Fibroblast of skin of left quadriceps (primary cell): Measurements from ENCODE around the gene ARHGEF9.
A peak's percentile ranks its signal among the peaks of the same experiment; 100 is the strongest.
"Not testable (repeated sequence)": the region's sequence is repeated elsewhere in the genome, so short reads cannot be mapped to it uniquely, and the experiment has no call there.

ENCODE experiments used
- DNase-seq, 2 experiments: peaks; one replicate each; pipeline ENCODE4 v3.0.0-alpha.2; 2013; ENCODE audit warnings: low read depth in 2 of 2

The ARHGEF9 gene

GRCh38 chrX:63784902-63785707 lies at the start of gene ARHGEF9:
Gene ARHGEF9, minus strand, starts transcription at chrX:63785214. Its CDS starts 69 bp downstream, at chrX:63785145.
- DNase-seq: no peak

DNA sequence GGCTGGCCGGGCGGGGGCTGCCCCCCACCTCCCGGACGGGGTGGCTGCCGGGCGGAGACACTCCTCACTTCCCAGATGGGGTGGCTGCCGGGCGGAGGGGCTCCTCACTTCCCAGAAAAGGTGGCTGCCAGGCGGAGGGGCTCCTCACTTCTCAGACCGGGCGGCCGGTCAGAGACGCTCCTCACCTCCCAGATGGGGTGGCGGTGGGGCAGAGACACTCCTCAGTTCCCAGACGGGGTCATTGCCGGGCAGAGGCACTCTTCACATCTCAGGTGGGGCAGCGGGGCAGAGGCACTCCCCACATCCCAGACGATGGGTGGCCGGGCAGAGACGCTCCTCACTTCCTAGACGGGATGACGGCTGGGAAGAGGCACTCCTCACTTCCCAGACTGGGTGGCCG lies 40.4 kb upstream of the ARHGEF9 start:
- DNase-seq: not testable (repeated sequence)

- no peak for DNase-seq
Observed at GRCh38 chrX:63818156-63818555, 33.1 kb upstream of the ARHGEF9 start.

- no peak for DNase-seq
Observed at GRCh38 chrX:63817696-63818095, 32.7 kb upstream of the ARHGEF9 start.

DNA sequence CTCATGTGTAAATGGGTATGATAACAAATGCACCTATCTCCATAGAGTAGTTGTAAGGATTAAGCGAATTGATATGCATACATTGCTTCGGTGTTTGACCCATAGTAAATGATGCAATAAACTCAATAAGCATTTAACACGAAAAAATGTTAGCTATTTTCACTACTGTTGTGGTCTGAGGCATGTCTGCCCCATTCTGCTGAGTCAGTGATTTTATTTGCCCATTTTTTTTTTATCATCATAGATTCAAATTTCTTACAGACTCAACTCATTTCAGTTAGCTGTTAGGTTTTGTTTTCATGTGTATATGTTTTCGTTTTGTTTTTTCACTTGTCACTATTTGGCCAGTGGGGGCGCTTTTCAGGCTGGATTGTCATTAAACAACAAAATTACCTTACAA lies 27.8 kb upstream of the ARHGEF9 start:
- no peak for DNase-seq

- no peak for DNase-seq
Observed at GRCh38 chrX:63810746-63811145, 25.7 kb upstream of the ARHGEF9 start.

DNA sequence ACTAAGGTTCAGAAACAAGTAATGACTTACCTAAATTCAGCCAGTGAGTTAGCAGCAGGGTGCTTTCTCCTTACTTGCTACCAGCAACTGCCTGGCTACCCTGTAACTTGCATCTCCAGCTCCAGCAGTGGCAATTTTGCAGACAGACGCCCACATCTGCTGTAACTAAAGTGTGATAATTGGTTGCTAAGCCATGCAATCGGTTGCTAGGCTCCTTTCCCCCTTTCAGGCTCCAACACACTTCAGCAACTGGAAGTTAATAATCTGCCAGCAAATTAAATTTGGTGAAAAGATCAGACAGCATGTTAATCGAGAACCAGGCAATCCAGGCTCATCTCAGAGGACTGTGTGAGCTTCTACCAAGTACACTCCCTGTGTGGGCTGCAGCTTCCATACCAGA lies 24.2 kb upstream of the ARHGEF9 start:
- DNase-seq: no peak

- DNase-seq: not testable (repeated sequence)
Observed at GRCh38 chrX:63795406-63795805, 10.4 kb upstream of the ARHGEF9 start.

DNA sequence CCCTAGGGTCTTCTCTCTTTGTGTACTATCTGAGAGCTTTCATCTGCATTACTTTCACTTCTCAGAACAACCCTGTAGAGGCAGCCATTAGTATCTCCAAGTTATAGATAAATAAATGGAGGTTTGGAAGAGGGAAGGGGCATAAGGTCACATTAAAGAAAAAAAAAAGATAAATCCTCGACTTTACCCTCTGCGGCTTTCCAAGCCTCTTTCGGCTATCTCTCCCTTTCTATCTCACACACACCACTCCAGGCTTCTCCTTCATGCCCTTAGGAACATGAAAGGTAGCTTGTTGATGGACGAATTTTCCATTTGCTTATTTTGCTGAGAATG lies 660 bp upstream of the ARHGEF9 start:
- no peak for DNase-seq

GRCh38 chrX:63784346-63784901 lies 590 bp downstream of the ARHGEF9 start:
- DNase-seq: no peak

DNA sequence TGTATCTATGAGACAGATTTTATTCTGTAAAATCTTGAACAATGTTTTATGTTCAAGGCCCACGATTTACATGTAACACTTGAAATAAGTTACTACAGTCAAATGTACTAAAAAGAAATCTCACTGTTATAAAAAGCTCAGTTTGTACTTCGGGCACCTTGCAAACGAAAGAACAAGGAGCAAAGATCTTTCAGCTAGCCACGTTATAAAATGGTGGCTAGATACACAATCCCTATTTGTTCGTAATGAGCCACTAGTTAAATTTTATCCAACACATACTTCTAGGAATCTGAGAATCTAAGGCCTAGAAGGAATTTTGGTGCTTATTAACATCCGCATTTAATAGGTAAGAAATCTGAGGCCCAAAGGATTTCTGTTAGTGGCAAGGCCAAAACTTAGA lies 2.5 kb downstream of the ARHGEF9 start:
- DNase-seq: no peak

DNA sequence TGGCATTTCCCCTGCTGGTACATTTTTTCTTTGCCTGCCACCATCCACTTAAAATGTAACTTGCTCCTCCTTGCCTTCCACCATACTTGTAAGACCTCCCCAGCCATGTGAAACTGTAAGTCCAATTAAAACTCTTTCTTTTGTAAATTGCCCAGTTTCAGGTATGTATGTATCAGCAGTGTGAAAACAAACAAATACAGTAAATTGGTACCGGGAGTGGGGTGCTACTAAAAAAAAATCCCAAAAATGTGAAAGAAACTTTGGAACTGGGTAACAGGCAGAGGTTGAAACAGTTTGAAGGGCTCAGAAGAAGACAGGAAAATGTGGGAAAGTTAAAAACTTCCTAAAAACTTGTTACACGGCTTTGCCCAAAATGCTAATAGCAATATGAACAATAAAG lies 16.3 kb downstream of the ARHGEF9 start:
- no peak for DNase-seq

DNA sequence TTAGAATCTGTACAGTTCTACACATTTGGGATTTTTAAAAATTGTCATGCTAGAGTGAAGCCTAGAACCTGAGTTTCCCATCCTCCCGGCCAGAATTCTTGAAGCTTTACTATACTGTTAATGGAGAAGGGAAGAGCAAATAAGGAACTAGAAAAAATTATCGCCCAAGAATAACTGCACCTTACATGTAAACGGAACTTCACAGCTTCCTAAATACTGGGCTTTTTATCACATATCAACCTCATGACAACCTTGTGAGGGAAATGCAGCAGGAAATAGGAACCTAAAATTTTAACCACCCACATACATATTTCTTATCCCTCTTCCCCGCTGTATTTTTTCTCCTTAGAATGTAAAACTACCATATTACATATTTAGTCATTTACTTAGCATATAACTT lies 19.3 kb downstream of the ARHGEF9 start:
- no peak for DNase-seq

DNA sequence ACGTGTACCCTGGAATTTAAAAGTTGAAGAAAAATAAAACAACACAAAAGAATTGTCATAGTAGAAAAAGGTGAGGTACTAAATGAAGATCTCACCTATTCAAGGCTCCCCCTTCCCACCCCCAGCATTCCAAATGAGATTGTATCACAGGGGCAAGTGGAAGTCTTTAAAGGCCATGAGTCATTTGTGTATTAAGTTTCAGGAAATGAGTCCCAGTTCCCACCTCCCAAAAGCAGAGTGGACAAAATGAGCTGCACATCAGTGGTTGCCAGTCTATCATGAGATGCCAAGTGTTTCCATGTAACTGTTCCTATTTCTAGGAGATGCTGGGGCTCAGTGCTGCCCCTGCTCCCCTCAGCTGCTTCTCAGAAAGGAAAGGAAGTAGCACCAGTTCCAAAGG lies 20.1 kb downstream of the ARHGEF9 start:
- no peak for DNase-seq

DNA sequence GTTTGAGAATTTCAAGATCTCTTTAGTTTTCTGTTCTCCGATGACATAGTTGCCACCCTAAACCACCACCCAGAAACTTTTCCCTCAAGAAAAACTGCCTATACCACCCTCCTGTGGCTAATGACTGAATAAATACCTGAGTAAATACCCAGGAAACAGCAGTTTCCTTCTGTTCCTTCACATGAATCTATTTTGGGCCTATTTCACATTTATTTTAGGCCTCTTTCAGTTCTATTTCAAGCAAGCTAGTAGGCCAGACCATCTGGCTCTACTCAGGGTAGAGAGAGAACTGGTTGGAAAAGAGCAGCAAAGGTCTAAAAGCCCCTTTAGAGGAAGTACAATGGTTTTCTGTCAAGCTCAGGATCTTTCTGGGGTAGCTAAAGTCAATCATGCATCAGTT lies 23.4 kb downstream of the ARHGEF9 start:
- DNase-seq: no peak

GRCh38 chrX:63758011-63758410 lies 27.0 kb downstream of the ARHGEF9 start:
- DNase-seq: no peak

GRCh38 chrX:63755892-63756291 lies 29.1 kb downstream of the ARHGEF9 start:
- no peak for DNase-seq

DNA sequence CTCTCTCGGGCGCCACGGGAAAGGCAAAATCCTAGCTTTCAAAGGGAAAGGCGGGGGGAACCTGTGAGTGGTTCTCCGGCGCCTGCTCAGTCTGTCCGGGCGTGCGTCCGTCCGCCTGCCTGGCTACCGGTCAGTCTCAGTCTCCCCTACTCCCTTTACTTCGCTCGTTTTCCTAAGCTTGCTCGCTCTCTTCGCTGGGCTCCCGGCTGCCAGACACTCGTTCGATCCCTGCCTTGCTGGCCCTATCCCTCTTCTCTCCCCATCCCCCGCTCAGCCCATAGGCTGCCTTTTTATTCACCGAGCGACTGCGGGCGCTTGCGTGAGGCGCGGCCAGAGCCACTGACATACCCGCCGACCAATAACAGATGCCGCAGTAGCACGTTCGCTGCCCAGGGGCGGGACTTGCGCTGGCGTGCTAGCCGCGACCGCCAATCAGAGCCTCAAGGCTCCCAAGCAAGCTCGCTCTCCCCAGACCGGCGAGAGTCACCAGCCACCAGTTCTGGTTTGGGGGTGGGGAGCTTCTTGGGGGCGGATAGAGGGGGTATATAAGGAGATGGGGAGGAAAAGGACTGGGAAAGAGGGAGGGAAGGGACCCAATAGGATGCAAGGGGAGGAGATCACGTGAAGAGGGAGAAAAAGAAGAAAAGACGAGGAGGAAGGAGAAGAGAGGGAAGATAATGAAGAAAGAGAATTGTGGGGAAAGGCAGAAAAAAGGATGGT lies 30.0 kb downstream of the ARHGEF9 start:
- DNase-seq: peak; percentile 89 to 90

DNA sequence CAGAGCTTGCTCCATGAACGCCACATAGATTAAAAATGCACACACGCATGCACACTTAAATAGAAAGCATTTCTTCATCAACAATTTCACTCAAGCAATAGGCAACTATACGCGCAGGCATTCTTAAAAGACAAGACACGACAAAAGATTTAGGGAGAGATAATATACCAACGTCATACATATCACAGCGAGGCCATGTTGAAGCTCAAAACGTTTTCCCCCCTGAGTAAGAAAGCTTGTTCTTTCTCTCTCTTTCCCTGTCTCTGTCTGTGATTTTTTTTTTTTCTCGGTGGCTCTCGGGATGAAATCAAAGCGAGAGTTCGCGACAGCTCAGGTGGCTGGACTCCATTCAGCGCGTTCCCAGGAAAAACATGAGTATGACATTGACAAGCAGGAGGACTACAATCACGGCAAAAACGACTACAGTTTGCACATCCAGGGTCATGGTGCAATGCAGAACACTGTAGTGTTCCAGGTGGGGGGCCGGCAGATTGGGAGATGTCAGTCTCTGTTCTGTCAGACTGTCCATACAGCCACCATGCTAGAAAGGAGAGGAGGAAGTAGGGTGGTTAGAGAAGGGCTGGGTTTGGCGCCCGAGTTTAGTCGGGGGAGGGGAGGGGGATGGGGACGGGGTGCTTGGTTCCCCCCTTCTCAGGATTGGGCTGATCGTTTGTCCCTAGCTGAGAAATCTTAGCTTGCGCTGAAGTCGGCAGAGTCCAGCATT lies 30.7 kb downstream of the ARHGEF9 start:
- DNase-seq: peak in 1 of 2 experiments; percentile 2

GRCh38 chrX:63751481-63751880 lies 33.5 kb downstream of the ARHGEF9 start:
- no peak for DNase-seq

DNA sequence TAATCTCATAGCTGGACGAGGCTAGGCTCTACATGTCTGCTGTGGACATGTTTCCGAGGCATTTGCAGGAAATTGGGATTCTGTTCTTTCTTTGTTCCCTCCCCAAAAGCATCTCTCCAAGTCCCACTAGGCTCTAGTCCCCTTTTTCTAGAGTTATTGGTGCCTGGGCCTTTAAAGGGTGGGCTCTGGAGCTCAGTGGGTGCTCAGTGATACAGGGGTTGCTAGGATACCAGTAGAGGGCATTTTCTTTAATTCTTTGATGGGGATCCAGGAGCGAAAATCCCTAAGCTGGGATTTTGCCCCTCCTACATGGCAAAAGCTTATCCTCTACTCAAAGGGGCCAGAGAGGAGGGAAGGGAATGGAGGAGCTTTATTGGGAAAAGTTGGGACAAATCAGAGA lies 34.2 kb downstream of the ARHGEF9 start:
- DNase-seq: no peak

DNA sequence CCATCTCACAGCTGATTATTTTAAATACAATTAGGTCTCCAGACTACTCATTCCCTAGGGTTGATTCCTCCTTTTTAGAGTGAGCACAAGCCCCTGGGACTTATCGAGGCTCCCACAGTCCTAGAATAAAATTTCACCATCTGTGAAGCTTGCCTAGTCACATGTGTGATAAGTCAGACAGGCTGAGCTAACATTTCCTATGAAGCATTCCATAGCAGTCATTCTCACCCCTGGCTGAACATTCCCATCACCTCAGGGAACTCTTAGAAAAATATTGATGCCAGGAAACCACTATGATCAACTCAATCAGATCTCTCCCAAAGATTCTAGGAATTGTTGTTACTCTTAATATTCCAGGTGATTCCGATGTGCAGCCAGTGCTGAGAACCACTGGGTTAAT lies 37.7 kb downstream of the ARHGEF9 start:
- DNase-seq: peak in 1 of 2 experiments; percentile 12
